GM21529 (cell line): Measurements from ENCODE around the gene PPP2R3B.
A peak's percentile ranks its signal among the peaks of the same experiment; 100 is the strongest.
"Not testable (repeated sequence)": the region's sequence is repeated elsewhere in the genome, so short reads cannot be mapped to it uniquely, and the experiment has no call there.

Experiments
- ATAC-seq: cut with Tn5 transposase; IDR thresholded peaks from one replicate; pipeline ENCODE4 v1.9.1; 2021; ENCODE audit not compliant: unreplicated experiment

The PPP2R3B gene, protein sequence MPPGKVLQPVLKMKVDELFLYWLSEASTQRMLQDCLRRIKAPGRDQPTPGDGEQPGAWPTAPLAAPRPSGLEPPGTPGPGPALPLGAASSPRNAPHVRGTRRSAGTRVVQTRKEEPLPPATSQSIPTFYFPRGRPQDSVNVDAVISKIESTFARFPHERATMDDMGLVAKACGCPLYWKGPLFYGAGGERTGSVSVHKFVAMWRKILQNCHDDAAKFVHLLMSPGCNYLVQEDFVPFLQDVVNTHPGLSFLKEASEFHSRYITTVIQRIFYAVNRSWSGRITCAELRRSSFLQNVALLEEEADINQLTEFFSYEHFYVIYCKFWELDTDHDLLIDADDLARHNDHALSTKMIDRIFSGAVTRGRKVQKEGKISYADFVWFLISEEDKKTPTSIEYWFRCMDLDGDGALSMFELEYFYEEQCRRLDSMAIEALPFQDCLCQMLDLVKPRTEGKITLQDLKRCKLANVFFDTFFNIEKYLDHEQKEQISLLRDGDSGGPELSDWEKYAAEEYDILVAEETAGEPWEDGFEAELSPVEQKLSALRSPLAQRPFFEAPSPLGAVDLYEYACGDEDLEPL

DNA sequence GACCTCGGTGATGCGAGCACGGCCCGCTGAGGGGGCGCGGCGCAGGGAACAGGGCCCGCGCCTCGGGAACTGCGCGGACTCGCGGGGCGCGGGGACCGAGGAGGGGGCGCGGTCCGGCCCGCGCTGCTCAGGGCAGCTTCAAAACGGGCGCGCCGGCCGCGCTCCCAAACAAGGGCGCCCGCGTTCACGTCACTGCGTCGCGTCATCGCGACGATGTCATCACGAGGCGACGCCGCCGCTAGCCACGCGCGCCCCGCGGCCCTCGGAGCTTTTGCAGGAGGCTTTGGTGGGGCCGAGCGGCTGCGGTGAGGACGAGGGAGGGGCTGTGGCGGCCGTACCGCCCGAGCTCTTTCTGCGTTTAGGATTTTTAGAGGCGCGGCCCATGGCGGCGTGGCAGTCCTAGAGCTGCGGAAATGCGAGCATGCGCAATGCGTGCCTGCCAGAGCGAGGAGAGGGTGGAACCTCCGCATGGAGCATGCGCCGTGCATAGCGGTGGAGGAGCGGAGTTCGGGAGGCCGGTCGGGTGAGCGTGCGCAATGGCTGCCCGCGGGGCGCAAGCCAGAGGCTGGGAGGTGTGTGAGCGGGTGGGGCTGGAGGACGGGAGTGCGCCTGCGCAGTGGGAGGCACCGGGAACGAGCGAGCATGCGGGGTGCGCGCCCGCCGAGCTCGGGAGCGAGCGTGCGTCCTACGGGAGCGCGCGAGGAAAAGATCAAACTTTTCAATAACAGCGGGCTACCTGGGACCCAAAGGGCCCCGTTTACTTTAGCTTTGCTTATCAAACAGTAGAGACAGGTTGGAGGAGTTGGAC, at the start of gene PPP2R3B:
Gene PPP2R3B, minus strand, starts transcription at position 140 of the 808 bp plus-strand sequence. CDS start 216 bp downstream, outside the sequence.
- ATAC-seq, result peak; percentile 94

DNA sequence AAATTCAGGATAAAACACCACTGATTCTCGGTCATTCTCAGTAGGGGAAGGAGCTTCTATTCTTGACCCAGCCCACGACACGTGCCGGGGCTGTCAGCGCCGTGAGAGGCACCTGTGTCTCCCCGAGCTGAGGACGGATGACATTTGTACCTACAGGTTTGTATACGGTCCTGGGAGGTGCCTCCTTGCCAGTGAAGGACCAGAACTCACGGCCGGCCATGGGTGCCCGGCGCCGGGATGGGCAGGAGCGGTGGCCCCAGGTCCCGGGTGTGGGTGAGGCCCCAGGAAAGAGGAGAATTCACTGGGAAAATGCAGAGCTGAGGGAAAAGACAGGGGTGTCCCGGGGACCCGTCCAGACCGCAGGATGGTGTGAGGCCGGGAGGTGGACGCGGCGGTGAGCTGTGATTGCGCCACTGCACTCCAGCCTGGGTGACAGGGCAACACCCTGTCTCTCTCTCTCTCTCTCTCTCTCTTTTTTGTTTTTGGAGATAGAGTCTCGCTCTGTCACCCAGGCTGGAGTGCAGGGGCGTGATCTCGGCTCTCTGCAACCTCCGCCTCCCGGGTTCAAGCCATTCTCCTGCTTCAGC, 48.9 kb upstream of the PPP2R3B start:
- no peak for ATAC-seq

DNA sequence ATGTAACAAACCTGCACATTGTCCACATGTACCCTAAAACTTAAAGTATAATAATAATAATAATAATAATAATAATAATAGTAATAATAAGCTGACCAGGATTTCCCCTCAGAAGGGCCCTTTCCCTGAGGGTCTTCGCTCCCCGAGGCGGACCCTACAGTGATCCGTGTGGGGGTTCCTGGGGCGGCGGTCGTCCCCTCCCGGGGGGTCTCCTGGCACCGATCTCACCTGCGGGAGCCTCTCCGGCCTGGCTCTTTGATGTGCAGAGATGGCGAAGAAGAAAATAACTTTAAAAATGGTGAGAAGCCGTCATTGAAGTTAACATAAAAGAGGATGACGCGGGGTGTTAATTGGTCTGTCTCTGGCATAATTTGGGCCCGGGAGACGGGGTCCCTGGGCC, 48.2 kb upstream of the PPP2R3B start:
- ATAC-seq, result no peak

DNA sequence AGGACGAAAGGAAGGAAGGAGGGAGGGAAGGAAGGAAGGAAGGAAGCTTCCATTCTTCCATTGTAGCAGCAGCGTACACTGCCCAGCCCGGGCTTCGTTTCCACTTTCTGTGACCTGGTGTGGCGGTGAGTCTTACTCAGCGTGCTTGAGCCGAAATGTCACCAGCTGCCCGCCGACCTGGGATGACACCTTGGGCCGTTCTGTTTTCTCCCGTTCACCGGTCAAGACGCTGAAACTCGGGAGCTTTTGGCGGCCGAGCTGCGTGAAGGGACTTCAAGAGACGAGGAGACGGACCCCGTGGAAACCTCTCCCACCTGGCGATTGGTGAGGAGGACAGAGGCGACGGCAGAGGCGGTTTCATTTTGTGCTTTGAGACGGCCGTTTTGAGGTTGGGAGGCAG, 47.1 kb upstream of the PPP2R3B start:
- no peak for ATAC-seq

DNA sequence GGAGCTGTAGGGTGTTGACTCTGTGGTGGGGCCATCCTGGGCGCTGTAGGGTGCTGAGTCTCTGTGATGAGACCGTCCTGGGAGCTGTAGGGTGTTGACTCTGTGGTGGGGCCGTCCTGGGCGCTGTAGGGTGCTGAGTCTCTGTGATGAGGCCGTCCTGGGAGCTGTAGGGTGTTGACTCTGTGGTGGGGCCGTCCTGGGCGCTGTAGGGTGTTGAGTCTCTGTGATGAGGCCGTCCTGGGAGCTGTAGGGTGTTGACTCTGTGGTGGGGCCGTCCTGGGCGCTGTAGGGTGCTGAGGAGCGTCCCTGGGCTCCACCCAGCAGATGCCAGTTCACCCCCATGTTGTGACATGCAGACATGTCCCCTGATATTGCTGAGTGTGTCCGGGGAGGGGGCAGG, 46.0 kb upstream of the PPP2R3B start:
- ATAC-seq, result not testable (repeated sequence)

DNA sequence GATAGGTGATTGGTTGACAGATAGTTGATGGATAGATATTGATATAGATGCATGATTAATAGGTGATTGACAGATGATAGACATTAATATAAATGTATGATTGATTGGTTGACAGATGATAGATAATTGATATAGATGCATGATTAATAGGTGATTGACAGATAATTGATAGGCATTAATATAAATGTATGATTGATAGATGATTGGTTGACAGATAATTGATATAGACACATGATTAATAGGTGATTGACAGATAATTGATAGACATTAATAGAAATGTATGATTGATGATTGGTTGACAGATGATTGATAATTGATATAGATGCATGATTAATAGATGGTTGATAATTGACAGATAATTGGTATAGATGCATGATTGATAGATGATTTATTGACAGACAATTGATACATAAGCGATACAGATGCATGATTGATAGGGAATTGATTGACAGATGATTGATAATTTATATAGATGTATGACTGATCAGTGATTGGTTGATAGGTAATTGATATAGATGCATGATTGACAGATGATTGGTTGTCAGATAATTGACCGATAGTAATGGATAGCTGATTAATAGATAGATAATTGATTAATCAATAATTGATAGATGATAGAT, 44.9 kb upstream of the PPP2R3B start:
- no peak for ATAC-seq

DNA sequence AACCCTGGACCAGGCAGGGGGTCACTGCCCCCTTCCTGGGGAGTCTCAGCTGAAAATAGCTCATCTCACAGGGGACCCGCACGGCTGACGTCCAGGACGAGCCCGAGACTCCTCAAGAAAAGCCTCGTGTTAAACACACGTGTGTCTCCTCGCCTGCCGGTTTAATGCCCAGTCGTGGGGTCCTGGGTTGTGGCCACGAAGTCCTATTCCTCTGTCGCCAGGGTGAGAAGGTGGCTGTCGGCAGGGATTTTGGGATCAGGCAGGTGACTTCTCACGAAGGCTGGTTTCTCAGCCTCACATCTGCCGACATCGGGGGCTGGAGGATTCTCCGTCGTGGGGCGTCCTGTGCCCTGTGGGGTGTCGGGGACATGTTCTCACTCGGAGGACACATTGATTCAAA, 44.3 kb upstream of the PPP2R3B start:
- no peak for ATAC-seq

DNA sequence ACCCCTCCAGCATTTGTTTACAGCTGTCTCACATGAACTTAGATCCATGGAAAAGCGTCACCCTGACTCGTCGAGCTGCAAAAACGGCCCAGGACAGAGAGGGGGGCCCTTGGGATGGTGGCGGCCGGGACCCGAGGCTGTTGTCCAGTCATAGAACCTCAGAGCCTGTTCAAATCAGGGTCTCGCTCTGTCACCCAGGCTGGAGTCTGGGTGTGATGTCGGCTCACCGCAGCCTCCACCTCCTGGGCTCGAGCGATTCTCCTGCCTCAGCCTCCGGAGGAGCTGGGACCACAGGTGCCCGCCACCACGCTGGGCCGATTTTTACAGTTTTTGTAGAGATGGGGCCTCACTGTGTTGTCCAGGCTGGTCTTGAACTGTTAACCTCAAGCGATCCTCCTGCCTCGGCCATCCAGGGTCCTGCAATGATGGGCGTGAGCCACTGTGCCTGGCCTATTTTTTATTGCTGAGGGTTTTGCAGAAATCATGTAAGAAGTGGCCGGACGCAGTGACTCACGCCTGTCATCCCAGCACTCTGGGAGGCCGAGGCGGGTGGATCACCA, 42.6 kb upstream of the PPP2R3B start:
- ATAC-seq, result no peak

DNA sequence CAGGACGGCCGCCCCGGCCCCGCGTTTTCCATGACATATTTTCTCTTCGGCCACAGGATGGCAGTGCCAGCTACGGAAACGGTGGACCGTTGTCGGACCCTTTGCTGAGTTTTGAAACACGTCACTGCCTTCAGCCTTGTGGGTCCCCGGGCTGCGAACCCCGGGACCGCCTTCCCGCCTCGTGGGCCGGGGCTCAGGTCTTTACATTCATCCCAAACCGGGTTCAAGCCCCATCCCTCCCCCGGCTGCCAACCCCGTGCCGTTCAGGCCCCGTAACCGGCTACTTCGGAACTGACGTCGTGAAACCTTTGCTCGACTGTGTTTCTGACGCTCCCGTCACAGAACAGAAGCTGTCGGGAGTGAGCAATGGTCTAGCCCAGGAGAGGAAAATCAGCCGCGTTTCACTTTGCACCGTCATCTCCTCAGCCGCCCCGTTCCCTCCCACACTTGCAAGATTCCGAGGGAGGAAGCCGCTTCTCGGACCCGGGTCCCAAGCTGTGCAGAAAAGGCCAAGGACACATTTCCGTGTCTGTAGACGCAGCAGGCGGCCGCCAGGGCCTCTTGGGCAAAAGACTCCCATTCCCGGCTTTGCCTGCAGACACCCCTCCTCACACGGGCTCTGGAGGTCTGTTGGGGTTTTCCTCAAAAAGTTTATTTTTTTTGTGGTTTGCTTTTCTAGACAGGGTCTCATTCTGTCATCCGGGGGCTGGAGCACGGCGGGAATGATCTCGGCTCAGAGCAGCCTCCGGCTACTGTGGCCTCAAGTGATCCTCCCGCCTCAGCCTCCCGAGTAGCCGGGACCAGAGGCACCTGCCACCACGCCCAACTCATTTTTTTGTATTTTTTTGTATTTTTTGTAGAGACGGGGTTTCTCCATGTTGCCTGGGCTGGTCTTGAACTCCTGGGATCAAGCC, 41.4 kb upstream of the PPP2R3B start:
- no peak for ATAC-seq

DNA sequence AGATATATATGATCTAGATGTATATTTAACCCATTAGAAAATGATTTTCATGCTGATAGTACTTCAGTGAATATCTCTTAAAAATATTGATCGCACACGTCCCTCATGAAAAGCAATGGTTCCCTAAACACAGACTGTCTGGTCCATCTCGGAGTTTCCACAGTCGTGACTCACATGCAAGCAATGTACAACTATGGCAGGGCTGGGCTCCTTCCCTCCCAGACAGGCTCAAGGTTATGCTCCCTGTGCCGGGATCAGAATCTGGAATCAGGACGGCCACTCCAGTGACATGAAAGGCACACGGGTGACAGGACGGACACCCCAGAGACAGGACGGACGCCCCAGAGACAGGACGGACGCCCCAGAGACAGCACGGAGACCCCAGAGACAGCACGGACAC, 40.2 kb upstream of the PPP2R3B start:
- no peak for ATAC-seq

DNA sequence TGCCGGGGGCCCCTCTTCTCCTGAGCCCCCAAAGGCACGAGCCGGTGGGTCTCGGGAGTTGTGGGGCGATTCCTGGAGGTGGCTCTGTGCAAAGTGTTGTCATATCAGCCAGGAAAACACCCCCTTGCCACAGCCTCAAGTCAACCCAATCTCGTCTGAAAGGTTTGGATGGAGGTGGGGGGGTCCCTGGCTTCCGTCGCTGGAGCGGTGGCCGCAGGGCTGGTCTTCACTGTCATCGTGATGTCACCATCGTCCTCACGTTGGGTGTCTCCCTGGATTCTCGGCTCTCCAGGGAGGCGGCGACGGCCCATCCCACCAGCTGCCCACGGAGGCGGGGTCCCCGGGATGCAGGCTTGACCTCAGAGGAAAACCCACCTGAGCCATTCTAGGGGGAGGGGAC, 38.3 kb upstream of the PPP2R3B start:
- ATAC-seq, result no peak

DNA sequence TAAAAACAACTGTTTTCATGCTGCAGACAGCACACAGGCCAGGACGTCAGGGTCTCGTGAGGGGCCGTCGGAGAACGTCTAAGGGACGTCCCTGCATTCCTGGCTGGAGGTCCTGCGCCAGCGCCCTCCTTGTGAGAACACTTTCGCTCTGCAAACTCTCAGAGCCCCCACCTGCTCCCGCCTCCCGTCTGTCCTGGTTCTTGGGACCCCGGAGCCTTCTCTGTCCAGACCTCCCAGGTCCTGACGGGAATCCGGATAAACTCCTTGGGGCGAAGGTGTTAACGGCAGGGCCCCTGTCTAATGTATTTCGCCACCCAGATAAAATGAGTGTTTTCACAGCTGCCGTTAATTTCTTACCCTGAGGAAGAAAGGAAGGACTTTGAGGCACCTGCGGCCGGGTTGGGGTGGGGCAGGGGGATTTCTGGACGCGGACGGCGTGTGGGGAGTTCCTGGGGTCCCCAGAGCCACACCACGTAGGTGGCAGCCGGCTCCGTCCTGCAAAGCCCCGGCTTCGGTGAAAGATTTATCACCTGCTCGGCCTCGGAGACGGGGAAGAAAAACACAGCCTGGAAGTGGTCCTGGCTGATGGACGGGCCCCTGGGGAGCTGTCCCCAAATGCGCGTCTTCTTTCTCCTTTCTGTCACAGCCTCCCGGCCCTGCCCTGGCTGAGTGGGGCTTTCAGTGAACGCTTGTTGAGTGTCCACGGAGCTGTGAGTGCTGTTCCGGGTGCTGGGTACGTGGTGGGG, 35.1 kb upstream of the PPP2R3B start:
- ATAC-seq, result no peak

DNA sequence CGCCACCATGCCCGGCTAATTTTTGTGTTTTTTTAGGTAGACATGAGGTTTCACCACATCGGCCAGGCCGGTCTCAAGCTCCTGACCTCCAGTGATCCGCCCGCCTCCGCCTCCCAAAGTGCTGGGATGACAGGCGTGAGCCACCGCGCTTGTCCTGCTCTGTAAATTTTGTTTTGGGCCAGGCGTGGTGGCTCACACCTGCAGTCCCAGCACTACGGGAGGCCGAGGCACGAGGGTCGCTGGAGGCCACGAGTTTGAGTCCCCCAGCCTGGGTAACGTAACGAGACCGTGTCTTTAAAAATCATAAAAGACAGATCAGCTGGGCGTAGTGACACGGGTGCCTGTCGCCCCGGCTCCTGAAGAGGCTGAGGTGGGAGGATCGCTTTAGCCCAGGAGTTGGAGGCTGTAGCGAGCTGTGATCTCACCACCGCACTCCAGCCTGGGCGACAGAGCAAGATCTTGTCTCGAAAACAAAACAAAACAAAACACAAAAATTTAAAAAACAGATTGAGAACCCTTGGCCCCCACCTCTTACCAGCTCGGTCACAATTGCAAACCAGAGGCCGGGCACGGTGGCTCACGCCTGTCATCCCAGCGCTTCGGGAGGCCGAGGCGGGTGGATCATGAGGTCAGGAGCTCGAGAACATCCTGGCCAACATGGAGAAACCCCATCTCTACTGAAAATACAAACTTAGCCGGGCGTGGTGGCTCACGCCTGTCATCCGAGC, 34.0 kb upstream of the PPP2R3B start:
- ATAC-seq, result no peak

DNA sequence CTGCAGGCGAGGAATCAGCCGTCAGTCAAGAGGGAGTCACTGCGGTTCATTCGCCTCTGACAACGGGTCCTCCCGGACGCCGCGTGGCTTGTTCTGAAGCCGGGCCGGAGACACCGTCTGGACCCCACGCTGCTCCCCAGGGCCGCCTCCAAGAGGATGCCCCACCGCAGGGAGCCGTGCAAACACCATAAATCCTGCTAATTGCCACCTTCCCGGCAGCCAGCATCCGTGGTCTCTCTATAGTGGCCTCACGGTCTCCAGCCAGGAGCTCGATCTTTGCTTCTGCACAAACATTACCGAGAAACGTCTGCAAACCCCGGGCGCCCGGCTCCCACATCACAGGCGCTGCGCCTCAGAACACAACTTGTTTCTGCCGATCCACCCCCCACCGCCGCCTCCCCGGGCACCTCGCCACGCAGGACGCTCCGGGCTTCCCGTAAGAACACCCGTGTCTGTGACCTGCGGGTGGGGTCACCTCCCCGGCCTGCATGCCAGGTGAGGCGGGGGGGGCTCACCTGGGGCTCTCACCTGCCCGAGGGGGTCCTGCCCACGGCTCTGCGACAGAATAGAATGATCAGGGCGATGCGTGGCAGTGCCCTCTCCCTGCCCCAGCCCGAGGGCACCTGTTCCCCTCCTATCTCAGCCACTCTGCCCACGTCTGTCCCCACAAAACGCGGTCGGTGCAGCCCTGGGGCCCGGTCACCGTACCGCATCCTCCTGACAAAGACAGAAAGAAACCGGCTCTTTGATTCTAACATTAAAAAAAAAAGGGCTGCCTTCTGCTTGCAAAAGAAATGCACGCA, 32.4 kb upstream of the PPP2R3B start:
- ATAC-seq, result no peak

DNA sequence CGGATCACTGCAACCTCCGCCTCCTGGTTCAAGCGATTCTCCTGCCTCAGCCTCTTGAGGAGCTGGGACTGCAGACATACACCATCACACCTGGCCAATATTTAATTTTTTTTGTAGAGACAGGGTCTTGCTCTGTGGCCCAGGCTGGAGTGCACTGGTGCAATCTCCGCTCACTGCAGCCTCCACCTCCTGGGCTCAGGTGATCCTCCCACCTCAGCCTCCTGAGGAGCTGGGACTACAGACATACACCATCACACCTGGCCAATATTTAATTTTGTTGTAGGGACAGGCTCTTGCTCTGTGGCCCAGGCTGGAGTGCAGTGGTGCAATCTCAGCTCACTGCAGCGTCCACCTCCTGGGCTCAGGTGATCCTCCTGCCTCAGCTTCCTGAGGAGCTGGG, 28.8 kb upstream of the PPP2R3B start:
- not testable (repeated sequence) for ATAC-seq

DNA sequence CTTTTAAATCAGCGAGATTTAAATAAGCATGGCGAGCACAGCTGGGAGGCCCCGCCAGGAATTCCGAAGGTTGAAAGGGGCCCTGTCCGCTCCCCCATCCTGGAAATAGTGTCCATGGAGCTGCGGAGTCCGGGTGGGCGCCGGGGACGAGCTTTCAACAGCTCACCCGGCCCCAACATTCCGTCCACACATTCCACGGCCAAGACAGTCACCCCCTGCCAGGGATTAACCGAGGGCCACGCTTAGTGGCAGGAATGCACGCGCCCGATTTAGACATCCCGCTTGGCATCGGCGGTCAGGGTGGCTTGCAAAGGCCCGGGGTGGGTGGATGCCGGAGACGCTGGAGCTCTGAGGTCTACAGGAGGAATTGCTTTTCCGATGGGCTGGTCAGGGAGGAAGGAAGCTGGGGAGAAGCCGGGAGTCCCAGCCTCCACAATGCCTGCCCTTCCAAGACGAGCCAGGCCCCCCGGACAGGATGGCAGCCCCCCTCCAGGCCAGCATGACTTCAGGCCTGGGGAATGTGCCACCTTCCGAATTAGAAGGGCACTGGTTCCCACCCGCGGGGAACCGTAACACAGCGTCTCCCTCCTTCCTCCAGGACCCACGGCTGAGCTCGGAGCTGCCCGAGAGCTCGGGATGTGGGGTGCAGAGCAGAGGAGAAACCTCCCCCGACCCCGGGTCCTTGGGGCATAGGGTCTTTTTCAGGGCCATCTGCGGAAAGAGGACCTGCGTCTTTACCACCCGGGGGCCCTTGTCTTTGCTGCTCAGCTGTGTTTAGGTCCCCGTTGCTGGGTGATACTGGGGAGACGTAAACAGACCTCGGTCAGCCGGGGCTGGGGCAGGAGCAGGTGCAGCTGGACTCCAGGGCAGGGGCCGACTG, 26.9 kb upstream of the PPP2R3B start:
- ATAC-seq, result no peak

DNA sequence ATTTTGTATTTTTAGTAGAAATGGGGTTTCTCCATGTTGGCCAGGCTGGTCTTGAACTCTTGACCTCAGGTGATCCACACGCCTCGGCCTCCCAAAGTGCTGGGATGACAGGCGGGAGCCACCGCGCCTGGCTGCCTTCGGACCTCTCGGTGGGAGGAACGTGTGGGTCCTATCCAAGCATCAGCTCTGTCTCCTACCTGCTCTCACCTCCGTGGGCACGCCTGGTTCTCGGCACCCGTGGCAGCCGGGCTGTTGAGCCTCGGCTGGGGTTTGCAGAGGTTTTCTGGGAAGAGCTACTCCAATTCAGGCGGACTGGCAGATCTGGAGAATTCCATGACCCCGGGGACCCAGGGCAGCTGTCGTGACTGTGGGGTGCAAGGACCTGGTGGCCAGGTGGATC, 23.6 kb upstream of the PPP2R3B start:
- ATAC-seq, result no peak
